NCI-H2081 (cell line): ENCODE data around the gene PCDH19.
"Not testable (repeated sequence)": the region's sequence is repeated elsewhere in the genome, so short reads cannot be mapped to it uniquely, and the experiment has no call there.

ENCODE experiments used
- DNase-seq, 2 experiments: peaks; one replicate each; lab custom pipeline; 2025; lab: John Stamatoyannopoulos, UW

Gene PCDH19

GRCh38 chrX:100409610-100410590, at the start of gene PCDH19:
Gene PCDH19 (minus strand): TSS chrX:100410273. CDS start chrX:100408597, 1,676 bp downstream.
- DNase-seq: peak; percentile 60 to 70

GRCh38 chrX:100449696-100450608, 39.9 kb upstream of the PCDH19 start:
- DNase-seq: peak; percentile 12 to 72

- peak in 1 of 2 experiments; percentile 41 for DNase-seq
These were observed 37.8 kb upstream of the PCDH19 start for GRCh38 chrX:100447655-100448397.

- no peak for DNase-seq
These were observed 35.5 kb upstream of the PCDH19 start for GRCh38 chrX:100445593-100445992.

- not testable (repeated sequence) for DNase-seq
These were observed 31.2 kb upstream of the PCDH19 start for GRCh38 chrX:100441321-100441720.

GRCh38 chrX:100440006-100440405, 29.9 kb upstream of the PCDH19 start:
- no peak for DNase-seq

GRCh38 chrX:100435726-100436125, 25.7 kb upstream of the PCDH19 start:
- DNase-seq: no peak

- DNase-seq: peak in 1 of 2 experiments; percentile 11
These were observed 13.9 kb upstream of the PCDH19 start for GRCh38 chrX:100424012-100424411.

GRCh38 chrX:100418556-100418955, 8.5 kb upstream of the PCDH19 start:
- DNase-seq: no peak

GRCh38 chrX:100417681-100418080, 7.6 kb upstream of the PCDH19 start:
- peak in 1 of 2 experiments; percentile 31 for DNase-seq

- DNase-seq: peak; percentile 64 to 66
These were observed 3.2 kb upstream of the PCDH19 start for GRCh38 chrX:100413229-100413628.

- DNase-seq: no peak
These were observed 2.0 kb upstream of the PCDH19 start for GRCh38 chrX:100411802-100412715.

- DNase-seq: no peak
These were observed 1.1 kb upstream of the PCDH19 start for GRCh38 chrX:100410901-100411801.

GRCh38 chrX:100408713-100409609, 1.1 kb downstream of the PCDH19 start:
- no peak for DNase-seq

GRCh38 chrX:100407784-100408712, 2.0 kb downstream of the PCDH19 start:
- no peak for DNase-seq

- DNase-seq: no peak
These were observed 2.8 kb downstream of the PCDH19 start for GRCh38 chrX:100407147-100407783.

GRCh38 chrX:100405424-100405823, 4.6 kb downstream of the PCDH19 start:
- no peak for DNase-seq
